Lower leg skin (tissue), 4 donors: ENCODE measurements around the gene STING1. TPM values are rescaled to one million over a fixed set of nuclear protein-coding genes. Genes with fewer than 3 reads are reported as not detected.
A peak's percentile ranks its signal among the peaks of the same experiment; 100 is the strongest.

Experiments
- DNase-seq, 2 donors: peaks; one replicate each; pipeline ENCODE4 v3.0.0-alpha.2; 2019; ENCODE audit warnings: low spot score in 2 of 2
- H3K4me3 ChIP-seq: fragments of 200-600 bp; sonication (generic); 2 replicates; pipeline ENCODE4 v1.5.1; 2017; ENCODE audit warnings: mild to moderate bottlenecking, low read depth; ENCODE audit not compliant: poor library complexity, severe bottlenecking
- CTCF ChIP-seq, 3 donors: fragments of 450-650 bp; IDR thresholded peaks; one replicate each; pipeline ENCODE4 v1.5.1; 2016; ENCODE audit warnings: antibody characterized with exemption in 3 of 3, mild to moderate bottlenecking in 3 of 3, moderate library complexity in 2 of 3
- POLR2A ChIP-seq, 2 donors: fragments of 450-650 bp; IDR thresholded peaks; one replicate each; pipeline ENCODE4 v1.6.1; 2016 to 2017; ENCODE audit warnings: antibody characterized with exemption in 2 of 2, mild to moderate bottlenecking in 1 of 2, moderate library complexity in 1 of 2
- WGBS, 2 donors: methylation state at CpG; one replicate each; pipeline ENCODE4 v1.1.5; 2018; 5-methylcytosine and 5-hydroxymethylcytosine counted together
- intact Hi-C: fragments of 100-400 bp; cut with DNase I; formaldehyde crosslinking; loops from one replicate; pipeline ENCODE4 v1.15.0; 2023; ENCODE audit warnings: low total_unique reads
- total RNA-seq, 4 donors: library from RNA; depleted of rRNA; stranded (reverse); fragments of >200 nt; gene quantifications; one replicate each; pipeline ENCODE4 v1.1.0, GENCODE V29; 2016

The STING1 gene
- total RNA-seq, 4 donors from 2014 or later, result 5.8 to 28.2 (median 11.0) TPM

GRCh38 chr5:139431706-139432105, 50.9 kb downstream of the STING1 start:
- DNase-seq, result no peak
- no peak overlapping the region for H3K4me3 ChIP-seq
- intact Hi-C loops, result no loop called here
- WGBS, 2 donors, result 90 to 91% methylated on average over 1 of the region's 1 CpG
- TF ChIP-seq POLR2A (IDR thresholded peaks at IDR 0.05) (no peak), CTCF (IDR thresholded peaks at IDR 0.05) (no peak)

GRCh38 chr5:139430015-139430414, 52.5 kb downstream of the STING1 start:
- no peak for TF ChIP-seq CTCF (IDR thresholded peaks at IDR 0.05)
- no peak for TF ChIP-seq POLR2A (IDR thresholded peaks at IDR 0.05)
- no peak for DNase-seq
- 84 to 87% methylated on average over 2 of the region's 2 CpGs for WGBS, 2 donors
- intact Hi-C loops, result no loop called here
- no peak overlapping the region for H3K4me3 ChIP-seq

- peak in 1 of 2 donors; percentile 61 for DNase-seq
- intact Hi-C loops, result no loop called here
- no peak overlapping the region for H3K4me3 ChIP-seq
- WGBS, 2 donors, result 82 to 87% methylated on average over 8 of the region's 8 CpGs
- TF ChIP-seq POLR2A (IDR thresholded peaks at IDR 0.05), result no peak
- TF ChIP-seq CTCF (IDR thresholded peaks at IDR 0.05), result no peak
Measured at GRCh38 chr5:139426203-139426885, 56.2 kb downstream of the STING1 start.

Other genes with a start within 250 kb of the STING1 start
- 100 to 1,000 TPM; 108 to 135 (median 122) TPM for gene MATR3, start 189.0 kb downstream of the STING1 start, total RNA-seq
- 10 to 100 TPM; 47.4 to 81.5 (median 64.7) TPM for gene PAIP2, start 140.9 kb downstream of the STING1 start, total RNA-seq
- 1 to 10 TPM; 1.5 to 4.1 (median 2.6) TPM for gene SLC23A1, start 99.5 kb downstream of the STING1 start, total RNA-seq
- gene MZB1, start 92.8 kb downstream of the STING1 start, total RNA-seq, result not detected
- under 1 TPM; 0.25 to 0.47 (median 0.33) TPM for gene PROB1, start 87.7 kb downstream of the STING1 start, total RNA-seq
- gene SPATA24, start 78.7 kb downstream of the STING1 start, total RNA-seq, result 1 to 10 TPM in 1 of 4 donors, under 1 TPM in 2, not detected in 1; 0.65 to 1.4 (median 0.71) TPM
- 1 to 10 TPM; 1.6 to 5.9 (median 3.5) TPM for gene DNAJC18, start 43.2 kb downstream of the STING1 start, total RNA-seq
- 10 to 100 TPM in 2 of 4 donors, 1 to 10 TPM in 2; 1.4 to 15.0 (median 9.3) TPM for gene ECSCR, start 20.0 kb downstream of the STING1 start, total RNA-seq
- not detected for gene SMIM33, start 11.8 kb downstream of the STING1 start, total RNA-seq
- gene UBE2D2, start 78.6 kb upstream of the STING1 start, total RNA-seq, result 10 to 100 TPM; 80.0 to 99.8 (median 85.0) TPM
- 10 to 100 TPM; 36.4 to 69.3 (median 45.2) TPM for gene CXXC5, start 165.6 kb upstream of the STING1 start, total RNA-seq